Measurements from ENCODE around the gene PTK7. TPM values are rescaled to one million over a fixed set of nuclear protein-coding genes. Genes with fewer than 3 reads are reported as not detected.

The PTK7 gene
- total RNA-seq (10 to 100 TPM in 2 of 5 donors, 1 to 10 TPM in 2, under 1 TPM in 1; 0.56 to 11.3 (median 1.6) TPM), total RNA-seq (0.43 to 14.3 (median 2.0) reads per million in 29 experiments)
- total RNA-seq (2013): 2.4 TPM

DNA sequence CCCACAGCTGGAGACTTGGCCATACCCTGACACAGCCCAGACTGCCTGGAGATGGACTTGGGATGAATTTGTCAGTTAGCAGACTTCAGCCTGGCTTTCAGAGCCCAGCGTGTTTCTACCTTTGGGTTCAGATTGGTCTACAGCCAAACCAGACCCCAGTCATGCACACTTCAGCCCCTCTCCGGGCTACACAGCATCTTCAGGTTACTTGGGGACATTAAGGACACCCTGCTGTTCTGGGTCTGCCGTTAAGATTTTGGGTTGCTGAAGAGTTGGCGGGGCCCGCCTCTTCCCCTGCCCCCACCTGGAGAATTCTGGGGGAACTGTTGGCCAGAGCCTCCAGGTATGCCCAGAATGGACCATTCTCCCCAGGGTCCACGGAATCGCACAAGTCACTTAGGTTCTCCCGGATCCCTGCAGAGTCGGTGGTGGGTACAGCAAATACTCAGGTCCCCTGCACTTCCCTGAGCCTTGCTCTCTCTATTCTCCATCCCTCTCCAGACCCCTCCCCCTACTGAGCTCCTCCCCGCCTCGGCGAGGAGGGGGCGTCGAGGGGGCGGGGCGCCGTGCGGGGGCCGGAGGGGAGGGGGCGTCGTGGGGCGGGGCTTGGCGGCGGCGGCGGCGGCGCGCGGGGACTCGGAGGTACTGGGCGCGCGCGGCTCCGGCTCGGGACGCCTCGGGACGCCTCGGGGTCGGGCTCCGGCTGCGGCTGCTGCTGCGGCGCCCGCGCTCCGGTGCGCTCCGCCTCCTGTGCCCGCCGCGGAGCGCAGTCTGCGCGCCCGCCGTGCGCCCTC is at the start of gene PTK7:
TSS of gene PTK7 (plus strand) at position 645 of the 794 bp plus-strand sequence. CDS start 175 bp downstream, outside the sequence.
- Mint-ChIP-seq H3K27me3 (peaks cover 10 to 30% of the 10 kb centered on the region in 2 donors), H3K4me1 (peaks cover 0 to 15% (median 6%) of the 10 kb centered on the region in 3 donors), H3K9me3 (no peaks in the 10 kb centered on the region), H3K27ac (no peak within 1 kb of the TSS), H3K4me3 (peak within 1 kb of the TSS; percentile 55 to 65 (median 59)), H3K36me3 (peaks cover 34% of the 10 kb centered on the region)
- DNase-seq: peak in 6 of 35 experiments; percentile 13 to 46 (median 16)
- 5% methylated on average over 47 of the region's 60 CpGs for WGBS (ENCODE audit: insufficient coverage)
- Histone ChIP-seq H3K27me3 (replicated peaks in 1 of 2; ENCODE audit: control insufficient read depth in 2 of 2, extremely low read depth in 1 of 2, insufficient read depth in 2 of 2, low read length in 1 of 2) (peaks cover 0 to 38% of the 10 kb centered on the region in 2 experiments), H3K36me3 (ENCODE audit: control insufficient read depth in 2 of 2, extremely low read depth in 1 of 2, insufficient read depth in 1 of 2, low read length in 1 of 2) (peaks cover 8% of the 10 kb centered on the region in 2 donors), H3K27ac (ENCODE audit: low read length) (no peak within 1 kb of the TSS), H3K4me3 (ENCODE audit: control insufficient read depth in 1 of 2, extremely low read depth in 1 of 2, low read length in 1 of 2) (peak within 1 kb of the TSS; percentile 34 to 89), H3K9me3 (no peaks in the 10 kb centered on the region), H3K4me1 (ENCODE audit: control insufficient read depth in 1 of 2, extremely low read depth in 1 of 2, insufficient read depth in 2 of 2, low read length in 2 of 2) (peaks cover 0 to 23% of the 10 kb centered on the region in 2 experiments)
- CTCF ChIA-PET: no interaction called here
- POLR2A ChIA-PET: interaction anchor here in 1 of 2 donors (0.6 kb wide), 2 partner anchors 44 to 1089 kb away, joined by 4 to 7 read pairs; no protein-coding TSS in a partner anchor
- peak; percentile 62 to 83 (median 68) for ATAC-seq (replicated peaks in 1 of 4)

DNA sequence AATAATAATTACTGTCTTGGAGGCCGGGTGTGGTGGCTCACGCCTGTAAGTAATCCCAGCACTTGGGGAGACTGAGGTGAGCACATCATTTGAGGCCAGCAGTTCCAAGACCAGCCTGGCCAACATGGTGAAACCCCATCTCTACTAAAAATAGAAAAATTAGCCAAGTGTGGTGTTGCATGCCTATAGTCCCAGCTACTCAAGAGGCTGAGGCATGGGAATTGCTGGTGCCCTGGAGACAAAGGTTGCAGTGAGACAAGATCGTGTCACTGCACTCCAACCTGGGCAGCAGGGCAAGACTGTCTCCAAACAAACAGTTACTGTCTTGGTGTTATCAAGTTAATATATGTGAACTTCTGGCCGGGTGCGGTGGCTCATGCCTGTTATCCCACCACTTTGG is 49.7 kb upstream of the PTK7 start:
- no peak for ATAC-seq (replicated peaks in 1 of 4)
- Mint-ChIP-seq H3K27me3 (no peaks in the 10 kb centered on the region), H3K4me1 (peaks cover 16 to 21% (median 20%) of the 10 kb centered on the region in 3 donors), H3K36me3 (peaks cover 39% of the 10 kb centered on the region), H3K4me3 (no peak overlapping the region), H3K27ac (no peak overlapping the region), H3K9me3 (no peaks in the 10 kb centered on the region)
- ChIA-PET CTCF (interaction anchor here in 1 of 2 donors (0.6 kb wide), 1 partner anchor 148 kb away, joined by 3 read pairs; no protein-coding TSS in a partner anchor), POLR2A (no interaction called here)
- no peak overlapping the region for H3K27ac ChIP-seq (ENCODE audit: low read length)
- H3K36me3 ChIP-seq (ENCODE audit: control insufficient read depth in 2 of 2, extremely low read depth in 1 of 2, insufficient read depth in 1 of 2, low read length in 1 of 2): peaks cover 13 to 65% of the 10 kb centered on the region in 2 donors
- H3K27me3 ChIP-seq (replicated peaks in 1 of 2; ENCODE audit: control insufficient read depth in 2 of 2, extremely low read depth in 1 of 2, insufficient read depth in 2 of 2, low read length in 1 of 2): no peaks in the 10 kb centered on the region
- no peaks in the 10 kb centered on the region for H3K9me3 ChIP-seq
- no peak for DNase-seq
- 100% methylated on average over 2 of the region's 5 CpGs for WGBS (ENCODE audit: insufficient coverage)
- no peak overlapping the region for H3K4me3 ChIP-seq (ENCODE audit: control insufficient read depth in 1 of 2, extremely low read depth in 1 of 2, low read length in 1 of 2)
- H3K4me1 ChIP-seq (ENCODE audit: control insufficient read depth in 1 of 2, extremely low read depth in 1 of 2, insufficient read depth in 2 of 2, low read length in 2 of 2): peaks cover 0 to 25% of the 10 kb centered on the region in 2 experiments

DNA sequence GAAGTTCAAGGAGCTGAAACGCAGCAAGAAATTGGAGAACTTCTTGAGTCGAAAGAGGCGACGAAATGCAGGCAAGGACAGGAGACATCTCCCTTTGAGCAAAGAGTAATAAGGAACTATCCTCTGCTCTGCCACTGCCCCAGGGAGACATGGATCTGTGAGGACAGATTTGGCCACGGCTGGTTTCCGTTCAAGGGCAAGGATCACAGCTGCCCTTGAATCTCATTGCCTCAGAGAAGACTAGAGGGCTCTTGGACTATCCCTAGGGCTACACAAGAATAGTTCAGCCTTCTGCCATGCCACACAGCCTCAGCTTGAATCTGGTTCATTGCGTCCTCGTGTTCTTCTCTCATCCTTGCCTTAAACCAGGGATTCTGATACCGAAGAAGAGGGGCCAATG is 47.0 kb upstream of the PTK7 start:
- no peaks in the 10 kb centered on the region for H3K27me3 ChIP-seq (replicated peaks in 1 of 2; ENCODE audit: control insufficient read depth in 2 of 2, extremely low read depth in 1 of 2, insufficient read depth in 2 of 2, low read length in 1 of 2)
- peaks cover 24 to 64% of the 10 kb centered on the region in 2 donors for H3K36me3 ChIP-seq (ENCODE audit: control insufficient read depth in 2 of 2, extremely low read depth in 1 of 2, insufficient read depth in 1 of 2, low read length in 1 of 2)
- H3K27ac ChIP-seq (ENCODE audit: low read length): no peak overlapping the region
- CTCF ChIA-PET: no interaction called here
- 97% methylated on average over 9 of the region's 9 CpGs for WGBS (ENCODE audit: insufficient coverage)
- Mint-ChIP-seq H3K4me3 (no peak overlapping the region), H3K4me1 (peaks cover 7 to 11% (median 8%) of the 10 kb centered on the region in 3 donors), H3K36me3 (peaks cover 45% of the 10 kb centered on the region), H3K27me3 (no peaks in the 10 kb centered on the region), H3K9me3 (no peaks in the 10 kb centered on the region), H3K27ac (no peak overlapping the region)
- peaks cover 0 to 3% of the 10 kb centered on the region in 2 experiments for H3K4me1 ChIP-seq (ENCODE audit: control insufficient read depth in 1 of 2, extremely low read depth in 1 of 2, insufficient read depth in 2 of 2, low read length in 2 of 2)
- H3K9me3 ChIP-seq: no peaks in the 10 kb centered on the region
- POLR2A ChIA-PET: no interaction called here
- ATAC-seq (replicated peaks in 1 of 4) (no peak), DNase-seq (no peak)
- H3K4me3 ChIP-seq (ENCODE audit: control insufficient read depth in 1 of 2, extremely low read depth in 1 of 2, low read length in 1 of 2): no peak overlapping the region

DNA sequence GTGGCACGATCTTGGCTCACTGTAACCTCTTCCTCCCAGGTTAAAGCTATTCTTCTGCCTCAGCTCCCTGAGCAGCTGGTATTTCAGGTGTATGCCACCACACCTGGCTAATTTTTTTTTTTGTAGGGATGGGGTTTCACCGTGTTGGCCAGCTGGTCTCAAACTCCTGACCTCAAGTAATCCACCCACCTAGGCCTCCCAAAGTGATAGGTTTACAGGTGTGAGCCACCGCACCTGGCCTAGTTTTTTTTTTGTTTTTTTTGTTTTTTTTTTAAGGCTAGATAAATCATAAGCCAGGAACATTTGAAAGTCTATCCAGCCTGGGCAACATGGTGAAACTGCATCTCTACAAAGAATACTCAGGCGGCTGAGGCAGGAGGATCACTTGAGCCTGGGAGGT is 43.8 kb upstream of the PTK7 start:
- Mint-ChIP-seq H3K9me3 (no peaks in the 10 kb centered on the region), H3K36me3 (peaks cover 35% of the 10 kb centered on the region), H3K27me3 (no peaks in the 10 kb centered on the region), H3K27ac (no peak overlapping the region), H3K4me1 (peaks cover 0 to 4% (median 0%) of the 10 kb centered on the region in 3 donors), H3K4me3 (no peak overlapping the region)
- 100% methylated on average over 1 of the region's 4 CpGs for WGBS (ENCODE audit: insufficient coverage)
- peaks cover 17 to 50% of the 10 kb centered on the region in 2 donors for H3K36me3 ChIP-seq (ENCODE audit: control insufficient read depth in 2 of 2, extremely low read depth in 1 of 2, insufficient read depth in 1 of 2, low read length in 1 of 2)
- no peaks in the 10 kb centered on the region for H3K4me1 ChIP-seq (ENCODE audit: control insufficient read depth in 1 of 2, extremely low read depth in 1 of 2, insufficient read depth in 2 of 2, low read length in 2 of 2)
- POLR2A ChIA-PET: interaction anchor here in 1 of 2 donors (0.7 kb wide), 1 partner anchor 221 kb away, joined by 5 read pairs; no protein-coding TSS in a partner anchor
- no peak for ATAC-seq (replicated peaks in 1 of 4)
- no peaks in the 10 kb centered on the region for H3K27me3 ChIP-seq (replicated peaks in 1 of 2; ENCODE audit: control insufficient read depth in 2 of 2, extremely low read depth in 1 of 2, insufficient read depth in 2 of 2, low read length in 1 of 2)
- H3K27ac ChIP-seq (ENCODE audit: low read length): no peak overlapping the region
- H3K4me3 ChIP-seq (ENCODE audit: control insufficient read depth in 1 of 2, extremely low read depth in 1 of 2, low read length in 1 of 2): no peak overlapping the region
- no peak for DNase-seq
- CTCF ChIA-PET: interaction anchor here in 1 of 2 donors (0.8 kb wide), 1 partner anchor 431 kb away, joined by 3 read pairs; no protein-coding TSS in a partner anchor
- no peaks in the 10 kb centered on the region for H3K9me3 ChIP-seq

DNA sequence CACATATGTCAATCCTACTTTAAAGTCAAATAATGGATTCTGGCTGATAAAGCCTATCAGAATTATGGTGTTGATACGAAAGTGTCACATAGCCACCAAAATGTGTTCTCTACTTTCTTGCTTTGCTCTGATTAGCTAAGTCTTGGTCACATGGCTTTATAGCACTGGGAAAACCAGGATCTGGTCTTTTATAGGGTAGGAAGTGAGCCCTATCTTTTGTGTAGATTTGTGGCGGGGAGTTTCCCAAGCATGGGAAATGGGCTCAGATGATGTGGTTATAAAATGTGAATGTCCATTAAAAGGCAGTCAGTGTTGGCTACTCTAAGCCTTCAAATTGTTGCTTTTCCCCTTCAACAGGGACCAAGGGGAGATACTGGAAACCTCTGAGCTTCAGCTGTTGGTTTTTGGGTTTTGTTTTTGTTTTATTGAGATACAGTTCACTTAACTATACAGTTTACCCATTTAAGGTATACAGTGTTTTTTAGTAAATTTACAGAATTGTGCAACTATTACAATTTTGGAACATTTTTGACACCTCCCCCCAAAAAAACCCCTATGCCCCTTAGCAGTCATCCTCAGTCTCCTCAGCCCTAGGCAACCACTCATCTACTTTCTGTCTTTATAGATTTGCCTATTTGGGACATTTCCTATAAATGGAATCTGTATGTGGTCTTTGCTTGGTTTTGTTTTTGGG is 42.5 kb upstream of the PTK7 start:
- Mint-ChIP-seq H3K27ac (peak overlapping the region in 1 of 2 donors; percentile 48), H3K4me3 (no peak overlapping the region), H3K9me3 (no peaks in the 10 kb centered on the region), H3K36me3 (peaks cover 38% of the 10 kb centered on the region), H3K4me1 (peaks cover 0 to 4% (median 0%) of the 10 kb centered on the region in 3 donors), H3K27me3 (no peaks in the 10 kb centered on the region)
- no peak overlapping the region for H3K4me3 ChIP-seq (ENCODE audit: control insufficient read depth in 1 of 2, extremely low read depth in 1 of 2, low read length in 1 of 2)
- H3K27me3 ChIP-seq (replicated peaks in 1 of 2; ENCODE audit: control insufficient read depth in 2 of 2, extremely low read depth in 1 of 2, insufficient read depth in 2 of 2, low read length in 1 of 2): no peaks in the 10 kb centered on the region
- H3K36me3 ChIP-seq (ENCODE audit: control insufficient read depth in 2 of 2, extremely low read depth in 1 of 2, insufficient read depth in 1 of 2, low read length in 1 of 2): peaks cover 17 to 48% of the 10 kb centered on the region in 2 donors
- no peaks in the 10 kb centered on the region for H3K4me1 ChIP-seq (ENCODE audit: control insufficient read depth in 1 of 2, extremely low read depth in 1 of 2, insufficient read depth in 2 of 2, low read length in 2 of 2)
- 100% methylated on average over 1 of the region's 2 CpGs for WGBS (ENCODE audit: insufficient coverage)
- ChIA-PET POLR2A (interaction anchor here in 1 of 2 donors (0.5 kb wide), 1 partner anchor 149 kb away, joined by 6 read pairs; no protein-coding TSS in a partner anchor), CTCF (interaction anchor here in 1 of 2 donors (0.6 kb wide), 1 partner anchor 54 kb away, joined by 3 read pairs; no protein-coding TSS in a partner anchor)
- H3K9me3 ChIP-seq: no peaks in the 10 kb centered on the region
- no peak for DNase-seq
- no peak overlapping the region for H3K27ac ChIP-seq (ENCODE audit: low read length)
- ATAC-seq (replicated peaks in 1 of 4): no peak

DNA sequence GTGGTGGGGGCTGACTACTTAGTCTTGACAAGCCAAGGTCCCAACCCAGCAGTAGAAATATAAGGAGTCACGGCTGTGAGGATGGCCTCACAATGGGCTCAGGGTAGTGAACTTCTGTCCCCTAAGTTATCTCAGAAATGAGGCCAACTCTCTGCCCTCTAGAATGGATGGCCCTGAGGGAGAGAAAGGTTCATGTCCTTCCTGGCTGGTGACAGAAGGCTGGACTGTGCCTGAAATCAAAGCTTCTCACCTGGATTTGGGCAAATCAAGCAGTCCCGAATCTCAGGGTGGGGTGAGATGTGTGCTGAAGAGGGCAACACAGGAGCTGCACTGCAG is 42.0 kb upstream of the PTK7 start:
- CTCF ChIA-PET: no interaction called here
- DNase-seq: no peak
- H3K27me3 Mint-ChIP-seq: no peaks in the 10 kb centered on the region

More for the DNA sequence above, 42.0 kb upstream of the PTK7 start:
- WGBS (ENCODE audit: insufficient coverage): 100% methylated on average over 2 of the region's 2 CpGs
- Histone ChIP-seq H3K27me3 (replicated peaks in 1 of 2; ENCODE audit: control insufficient read depth in 2 of 2, extremely low read depth in 1 of 2, insufficient read depth in 2 of 2, low read length in 1 of 2) (no peaks in the 10 kb centered on the region), H3K9me3 (no peaks in the 10 kb centered on the region), H3K27ac (ENCODE audit: low read length) (no peak overlapping the region), H3K36me3 (ENCODE audit: control insufficient read depth in 2 of 2, extremely low read depth in 1 of 2, insufficient read depth in 1 of 2, low read length in 1 of 2) (peaks cover 19 to 45% of the 10 kb centered on the region in 2 donors), H3K4me3 (ENCODE audit: control insufficient read depth in 1 of 2, extremely low read depth in 1 of 2, low read length in 1 of 2) (no peak overlapping the region), H3K4me1 (ENCODE audit: control insufficient read depth in 1 of 2, extremely low read depth in 1 of 2, insufficient read depth in 2 of 2, low read length in 2 of 2) (no peaks in the 10 kb centered on the region)
- Mint-ChIP-seq H3K9me3 (no peaks in the 10 kb centered on the region), H3K27ac (peak overlapping the region in 1 of 2 donors; percentile 48), H3K4me1 (peaks cover 0 to 4% (median 0%) of the 10 kb centered on the region in 3 donors), H3K4me3 (no peak overlapping the region), H3K36me3 (peaks cover 41% of the 10 kb centered on the region)
- ATAC-seq (replicated peaks in 1 of 4): no peak
- POLR2A ChIA-PET: interaction anchor here in 1 of 2 donors (0.5 kb wide), 1 partner anchor 148 kb away, joined by 6 read pairs; no protein-coding TSS in a partner anchor

Data from T-cell (primary cell).